GM18519 (cell line): ENCODE measurements around the gene PCDH9.
"Not testable (repeated sequence)": the region's sequence is repeated elsewhere in the genome, so short reads cannot be mapped to it uniquely, and the experiment has no call there.

Experiments used
- ATAC-seq: cut with Tn5 transposase; IDR thresholded peaks from one replicate; pipeline ENCODE4 v1.9.1; 2021; ENCODE audit warnings: mild to moderate bottlenecking, moderate library complexity; ENCODE audit not compliant: unreplicated experiment, low FRiP score

PCDH9 gene

DNA sequence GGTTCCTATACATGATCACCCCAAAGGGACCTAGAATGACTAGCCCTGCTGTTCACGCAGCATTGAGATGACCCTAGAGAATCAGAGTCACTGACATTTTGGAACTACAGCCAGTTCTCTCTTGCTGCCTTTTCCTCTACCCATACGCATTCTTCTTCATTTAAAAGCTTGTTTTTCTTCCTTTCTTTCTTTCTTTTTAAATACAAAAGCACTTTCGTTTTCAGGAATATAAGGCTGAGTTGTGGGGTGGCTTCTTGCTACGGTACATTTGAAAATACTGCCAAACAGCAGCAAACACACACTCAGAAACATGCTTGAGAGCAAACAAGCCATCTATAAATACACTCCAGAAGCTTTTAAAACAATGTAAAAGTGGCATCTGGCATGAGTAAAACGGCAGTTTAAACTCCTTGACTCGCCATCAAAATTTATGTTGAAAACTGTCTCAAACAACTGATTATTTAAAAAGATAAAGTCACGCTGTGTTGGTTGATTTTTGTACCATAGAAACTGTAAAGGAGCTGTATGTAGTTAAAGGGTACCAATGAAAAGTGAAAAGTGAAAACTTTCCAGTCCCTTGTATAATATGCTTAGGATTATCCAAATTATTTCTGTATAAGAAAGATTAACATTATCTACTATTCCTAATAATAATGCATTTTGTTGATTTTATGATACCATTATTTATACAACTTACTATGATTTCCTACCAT is 95.6 kb downstream of the PCDH9 start:
- no peak for ATAC-seq

DNA sequence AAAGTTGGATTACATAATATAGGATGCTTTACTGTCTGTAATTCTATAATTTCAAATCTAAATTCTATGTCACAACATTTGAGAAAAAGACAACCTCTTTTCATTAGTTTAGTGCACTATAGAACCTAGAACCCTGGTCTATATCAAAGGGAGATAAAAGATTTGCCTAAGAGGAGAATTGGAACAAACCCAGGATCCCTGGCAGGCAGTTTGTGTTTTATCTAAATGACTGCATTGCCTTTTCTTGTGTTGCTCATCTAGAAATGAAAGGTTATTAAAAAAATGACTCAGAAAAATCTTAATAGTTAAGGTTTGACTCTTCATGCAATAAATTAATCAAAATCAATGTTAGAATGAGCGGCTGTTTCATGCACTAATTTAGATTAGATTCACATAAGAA is 96.7 kb downstream of the PCDH9 start:
- ATAC-seq: no peak

DNA sequence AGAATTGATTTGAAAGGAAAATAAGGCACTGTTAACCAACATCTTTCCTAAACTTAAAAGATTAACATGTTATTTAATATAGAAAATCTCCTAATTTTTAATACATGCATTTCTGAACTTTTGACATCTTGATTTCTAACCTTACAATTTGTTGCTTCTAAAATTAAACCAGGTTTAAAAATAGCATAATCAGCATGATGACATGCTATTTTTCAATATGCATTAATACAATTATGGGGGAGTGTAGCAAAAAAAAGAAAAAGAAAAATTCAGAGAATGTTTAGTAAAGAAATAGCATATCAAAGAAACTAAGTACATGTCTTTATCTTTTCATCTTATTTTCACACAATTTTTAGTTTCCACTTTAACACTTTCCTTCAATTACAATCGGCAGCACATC is 98.7 kb downstream of the PCDH9 start:
- ATAC-seq: no peak

DNA sequence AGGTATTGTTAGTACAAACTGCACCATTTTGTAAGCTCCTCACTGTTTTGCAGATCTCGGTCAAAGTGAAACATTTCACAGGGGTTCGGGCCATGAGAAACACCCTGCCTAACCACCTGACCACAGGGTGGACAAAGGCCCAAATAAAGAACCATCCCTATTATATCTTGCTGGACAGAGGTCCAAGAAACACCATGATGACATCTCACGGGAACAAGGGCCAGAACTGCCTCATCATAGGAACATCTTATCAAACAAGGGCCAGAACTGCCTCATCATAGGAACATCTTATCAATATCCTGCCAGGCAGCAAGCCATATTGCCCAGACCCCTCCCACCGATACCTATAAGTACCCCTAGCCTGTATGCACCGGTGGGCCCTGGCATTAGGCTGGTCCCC is 99.7 kb downstream of the PCDH9 start:
- no peak for ATAC-seq

DNA sequence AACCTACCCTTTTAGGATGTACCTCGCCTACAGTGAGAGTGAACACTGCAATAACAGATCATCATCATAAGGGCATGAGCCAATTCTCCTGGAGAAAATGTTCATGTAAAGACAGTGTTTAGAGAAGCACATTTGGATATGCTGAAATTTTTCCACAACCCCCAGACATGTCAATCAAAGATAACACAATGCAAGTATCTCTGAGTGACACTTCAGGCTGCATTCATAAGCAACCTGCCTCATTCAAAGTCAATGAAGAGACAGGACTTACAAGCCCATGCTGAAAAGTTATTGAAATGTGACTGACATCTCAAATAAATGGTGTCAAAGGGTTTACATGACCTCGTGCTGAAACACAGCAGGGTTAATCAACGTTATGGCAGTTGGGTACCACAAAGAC is 102.0 kb downstream of the PCDH9 start:
- ATAC-seq: no peak

DNA sequence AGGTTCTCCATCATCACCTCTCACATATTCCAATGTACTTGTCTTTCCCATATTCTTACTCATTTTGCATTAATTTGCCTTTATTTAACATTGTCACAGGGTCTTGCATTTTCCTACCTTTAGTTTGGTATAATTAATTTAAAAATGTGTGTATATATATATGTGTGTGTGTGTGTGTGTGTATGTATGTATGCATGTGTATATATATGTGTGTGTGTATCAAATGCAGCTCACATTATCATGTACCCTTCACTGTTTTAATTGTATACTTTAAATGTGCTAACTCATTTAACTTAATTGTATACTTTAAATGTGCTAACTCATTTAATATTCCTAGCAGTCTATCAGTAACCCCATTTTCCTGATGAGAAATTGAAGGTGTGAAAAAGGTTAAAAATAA is 104.5 kb downstream of the PCDH9 start:
- ATAC-seq: no peak

DNA sequence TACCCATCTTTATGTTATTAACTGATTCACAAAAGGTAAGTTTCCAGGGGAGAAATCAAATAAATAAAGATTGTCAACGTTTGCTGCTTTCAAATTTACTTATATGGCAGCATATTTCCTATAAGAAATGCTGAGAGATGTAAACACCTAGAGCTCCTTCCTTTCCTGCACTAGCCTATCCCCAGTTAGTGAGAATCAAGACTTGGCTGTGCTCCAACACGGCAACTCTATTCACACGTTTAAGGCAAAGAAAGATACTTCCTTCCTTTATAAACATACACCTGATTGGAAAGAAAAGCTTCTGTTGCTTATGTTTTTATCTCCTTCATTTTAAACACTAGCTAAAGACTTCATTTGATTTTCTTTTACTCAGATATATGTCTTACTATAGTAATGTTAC is 107.0 kb downstream of the PCDH9 start:
- no peak for ATAC-seq

DNA sequence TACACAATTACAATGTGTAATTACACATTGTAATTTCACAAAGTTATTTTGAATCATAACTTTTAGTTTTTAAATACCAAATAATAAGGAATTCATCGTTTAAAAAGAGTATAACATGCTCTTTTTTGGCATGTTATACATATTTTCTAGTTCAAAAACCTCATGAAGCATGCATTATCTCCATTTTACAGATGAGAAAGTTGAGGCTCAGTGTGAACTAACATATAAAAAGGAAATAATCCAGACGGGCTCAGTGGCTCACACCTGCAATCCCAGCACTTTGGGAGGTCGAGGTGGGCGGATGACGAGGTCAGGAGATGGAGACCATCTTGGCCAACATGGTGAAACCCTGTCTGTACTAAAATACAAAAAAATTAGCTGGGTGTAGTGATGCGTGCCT is 107.9 kb downstream of the PCDH9 start:
- no peak for ATAC-seq

DNA sequence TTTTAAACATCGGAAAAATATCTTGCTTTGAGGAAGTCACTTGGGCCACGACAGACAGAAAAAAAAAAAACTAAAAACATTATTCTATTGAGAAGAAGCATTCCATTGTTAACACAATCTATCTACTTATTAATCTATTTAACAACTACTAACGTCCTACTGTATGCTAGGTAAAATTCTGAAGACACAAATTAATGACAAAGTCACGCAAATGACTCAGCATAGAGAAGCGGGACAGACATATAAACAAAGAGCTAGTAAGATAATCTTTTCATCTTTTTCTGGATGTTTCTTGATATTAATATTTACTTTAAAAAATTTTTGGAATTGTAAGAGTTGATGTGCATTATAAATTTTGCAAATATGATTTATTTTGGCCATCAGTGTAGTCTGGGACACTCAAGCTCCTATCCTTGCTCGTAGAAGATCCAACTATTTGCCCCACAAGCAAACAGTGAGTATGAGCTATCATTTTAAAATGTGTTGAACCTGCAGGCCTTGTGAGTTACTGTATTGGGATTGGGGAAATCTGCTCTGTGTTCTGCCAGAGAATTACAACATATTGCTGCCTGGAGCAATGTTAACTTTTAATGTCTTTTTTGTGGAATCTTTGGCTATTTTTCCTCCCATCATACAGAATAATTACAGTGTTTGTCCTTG is 109.1 kb downstream of the PCDH9 start:
- no peak for ATAC-seq

DNA sequence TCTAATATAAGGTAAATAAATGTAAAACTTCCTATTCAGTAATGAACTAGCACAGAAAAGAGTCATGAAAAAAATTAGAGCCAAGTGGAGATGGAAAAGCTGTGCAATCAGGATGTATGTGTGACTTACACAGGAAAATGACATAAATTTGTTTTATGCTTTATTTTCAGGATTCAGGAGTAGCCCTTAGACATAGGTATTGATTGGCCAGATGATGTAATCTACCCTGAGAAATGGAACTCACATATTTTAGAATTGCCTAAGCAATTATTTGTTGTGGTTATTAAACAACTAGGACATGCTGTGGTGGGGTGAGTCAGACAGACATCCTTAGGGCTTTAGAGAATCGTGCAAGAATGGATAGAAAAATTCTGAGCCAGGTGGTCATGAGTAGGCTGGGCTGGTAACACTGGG is 110.6 kb downstream of the PCDH9 start:
- no peak for ATAC-seq

DNA sequence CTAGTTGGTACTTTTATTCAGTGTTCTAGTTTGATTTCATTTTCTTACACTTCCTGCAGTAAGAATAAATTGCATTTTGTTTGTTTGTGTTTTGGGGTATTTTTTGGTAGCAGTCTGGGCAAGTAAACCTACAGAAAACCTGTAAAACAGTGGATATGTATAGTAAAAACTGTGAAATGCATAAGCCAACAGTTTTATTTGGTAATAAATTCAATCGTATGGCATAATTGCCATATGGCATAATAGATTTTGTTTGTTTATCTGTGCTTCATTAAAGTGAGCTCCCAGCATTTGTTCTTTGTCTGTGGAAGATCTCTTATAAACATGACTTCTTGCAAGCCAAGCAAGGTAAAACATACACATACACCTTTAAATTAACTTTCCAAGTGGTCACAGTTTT is 111.9 kb downstream of the PCDH9 start:
- no peak for ATAC-seq

DNA sequence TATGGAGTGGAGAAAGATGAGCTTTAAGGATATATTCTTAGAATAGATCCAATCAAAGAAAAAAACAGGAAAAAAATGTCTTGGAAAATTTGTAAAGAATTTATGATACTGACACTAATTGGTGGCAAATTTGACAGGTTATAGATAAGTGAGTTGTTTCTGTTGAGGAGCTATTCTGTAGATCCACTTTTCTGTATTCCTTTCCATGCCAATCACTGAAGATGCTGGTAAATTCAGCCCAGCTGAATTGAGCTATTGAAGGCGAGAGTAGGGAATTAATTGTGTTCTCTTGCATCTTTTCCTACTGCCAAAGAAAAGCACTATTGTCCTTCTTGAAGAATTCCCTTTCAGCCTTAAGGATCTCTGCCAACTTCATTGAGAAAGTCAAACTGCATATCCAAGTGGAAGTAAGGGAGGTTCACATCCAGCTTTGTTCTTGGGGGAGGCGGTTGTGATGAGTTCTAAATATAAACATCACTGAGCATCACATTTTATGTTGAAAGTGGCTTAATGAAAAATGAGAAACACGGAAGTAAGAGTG is 113.1 kb downstream of the PCDH9 start:
- no peak for ATAC-seq

DNA sequence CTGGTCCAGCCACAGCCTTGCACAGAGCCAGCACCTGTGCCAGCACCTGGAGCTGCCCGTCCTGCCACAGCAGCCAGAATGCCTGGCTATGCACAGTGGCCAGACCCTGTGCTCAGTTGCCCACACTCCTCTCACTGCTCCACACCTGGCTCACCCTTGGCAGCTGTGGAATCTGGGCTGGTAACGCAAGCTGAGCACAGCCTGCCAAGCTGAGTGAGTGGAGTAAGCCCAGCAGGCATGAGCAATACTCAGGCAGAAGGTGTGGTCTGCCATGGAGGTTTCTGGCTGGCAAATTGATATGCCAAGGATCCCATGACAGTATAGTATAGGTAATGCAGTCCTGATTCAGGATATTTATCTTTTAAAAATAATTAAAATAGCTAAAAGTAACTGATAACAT is 122.2 kb downstream of the PCDH9 start:
- ATAC-seq: no peak

DNA sequence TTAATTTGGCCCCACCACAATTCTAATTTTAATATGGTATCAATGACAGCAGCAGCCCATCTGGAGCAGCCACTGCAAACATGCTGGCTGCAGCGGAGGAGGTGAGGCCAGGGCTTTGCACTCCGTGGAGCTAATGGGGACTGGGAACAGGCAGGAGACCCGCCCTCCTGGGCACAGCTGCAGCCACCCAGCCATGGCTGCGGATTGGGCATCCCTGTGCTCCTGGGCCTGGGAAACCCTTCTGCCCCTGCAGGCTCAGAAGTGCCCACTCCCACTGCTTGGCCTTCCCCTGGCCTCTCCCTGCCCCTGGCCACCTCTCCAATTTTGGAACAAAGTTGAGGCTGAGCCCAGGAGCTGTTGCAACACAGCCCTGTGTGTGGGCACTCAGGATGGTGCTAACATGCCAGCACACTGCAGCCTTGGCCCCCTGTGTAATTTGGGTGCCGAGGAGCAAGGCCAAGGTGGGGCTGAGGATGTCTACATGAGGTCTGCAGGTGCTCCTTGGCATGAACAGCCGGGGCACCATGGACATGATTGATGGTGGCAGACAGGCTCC is 123.6 kb downstream of the PCDH9 start:
- no peak for ATAC-seq

DNA sequence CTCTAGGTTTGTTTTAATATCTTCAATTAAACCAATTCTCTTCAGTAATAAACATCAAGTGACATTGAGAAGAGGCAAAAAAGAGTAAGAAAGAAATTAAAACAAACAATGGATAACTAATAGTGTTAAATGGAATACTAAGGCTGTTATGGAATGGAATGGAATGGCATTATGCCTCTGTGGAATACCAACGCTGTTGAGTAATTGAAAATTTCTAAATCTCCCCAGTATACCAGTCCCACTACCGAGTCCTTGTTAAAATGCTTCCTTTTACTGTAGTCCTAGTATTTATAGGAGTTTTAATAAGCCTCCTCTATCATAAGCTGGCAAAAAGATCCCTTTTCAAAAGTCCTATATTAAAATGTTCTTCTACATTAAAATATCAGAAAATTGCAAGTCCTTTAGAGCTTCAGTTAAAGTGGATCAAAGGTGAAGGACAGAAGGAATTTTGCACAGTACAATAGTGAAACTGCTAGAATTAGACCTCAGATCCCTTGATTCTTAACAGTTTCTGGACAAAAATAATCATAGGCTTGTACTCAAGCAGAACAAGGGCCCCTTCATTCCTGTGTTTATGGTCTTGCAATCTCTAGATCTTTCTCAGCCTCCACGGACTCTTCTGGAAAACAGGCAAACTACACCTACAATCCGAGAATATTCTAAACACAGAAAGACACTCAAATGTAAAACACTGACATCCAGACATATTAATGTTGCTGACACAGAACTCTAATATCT is 128.2 kb downstream of the PCDH9 start:
- no peak for ATAC-seq

DNA sequence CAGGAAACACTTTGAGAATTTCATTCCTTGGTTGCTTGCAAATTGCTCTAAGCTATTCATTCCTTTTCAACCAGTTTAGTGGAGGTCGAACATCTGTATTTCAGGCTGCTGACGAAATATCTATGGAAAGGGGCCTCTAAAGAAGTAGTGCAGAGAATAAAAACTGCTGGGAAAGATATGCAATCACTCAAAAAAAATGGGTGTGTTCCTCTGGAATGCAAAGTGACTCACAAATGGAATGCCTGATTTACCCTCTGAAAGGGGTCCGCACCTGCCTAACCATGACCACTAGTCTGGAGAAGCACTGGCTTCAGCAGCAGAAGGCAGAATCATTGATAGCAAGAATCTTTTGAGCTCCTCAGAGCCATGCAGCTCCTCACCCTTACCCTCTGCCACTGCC is 129.4 kb downstream of the PCDH9 start:
- no peak for ATAC-seq

DNA sequence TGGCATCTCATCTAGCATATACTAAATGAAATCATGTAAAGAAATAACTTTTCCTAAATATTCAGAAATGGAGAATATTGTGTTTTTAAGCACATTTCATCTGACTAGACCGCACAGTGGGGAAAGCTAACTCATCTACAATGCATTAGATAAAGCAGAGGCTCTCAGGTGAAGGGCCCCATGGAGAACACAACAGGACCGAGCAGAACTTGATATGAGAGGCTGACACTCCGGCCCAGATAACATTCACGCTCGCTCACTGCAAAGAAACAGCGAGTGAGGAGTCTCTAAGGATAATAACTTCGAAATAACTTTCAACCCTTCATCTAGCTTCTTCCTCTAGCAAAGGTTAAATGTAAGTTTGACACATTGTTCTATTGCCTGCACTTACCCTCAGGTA is 130.6 kb downstream of the PCDH9 start:
- ATAC-seq: no peak

DNA sequence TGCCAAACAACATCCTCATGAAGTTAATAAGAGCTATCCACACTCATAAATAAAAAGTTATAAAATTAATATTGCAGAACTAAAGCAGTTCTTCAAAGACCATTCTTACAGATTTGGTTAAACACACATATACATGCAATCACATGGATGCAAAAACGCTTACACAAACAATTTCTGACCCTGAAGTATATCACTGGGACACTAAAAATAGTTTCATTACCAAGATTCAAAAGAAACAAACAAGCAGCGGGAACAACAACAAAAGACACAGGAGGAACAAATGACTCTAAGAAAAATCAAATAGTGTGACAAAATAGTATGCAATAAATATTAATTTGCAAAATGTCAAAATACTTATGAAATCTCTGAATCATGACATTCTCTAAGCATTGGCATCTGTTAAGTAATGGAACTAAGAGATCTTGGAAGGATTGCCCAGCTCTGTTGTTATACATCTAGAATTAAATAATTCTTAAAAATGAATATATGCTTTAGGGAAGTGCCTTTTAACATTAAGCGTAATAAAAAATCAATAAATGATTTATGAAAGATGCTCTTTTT is 132.2 kb downstream of the PCDH9 start:
- no peak for ATAC-seq

DNA sequence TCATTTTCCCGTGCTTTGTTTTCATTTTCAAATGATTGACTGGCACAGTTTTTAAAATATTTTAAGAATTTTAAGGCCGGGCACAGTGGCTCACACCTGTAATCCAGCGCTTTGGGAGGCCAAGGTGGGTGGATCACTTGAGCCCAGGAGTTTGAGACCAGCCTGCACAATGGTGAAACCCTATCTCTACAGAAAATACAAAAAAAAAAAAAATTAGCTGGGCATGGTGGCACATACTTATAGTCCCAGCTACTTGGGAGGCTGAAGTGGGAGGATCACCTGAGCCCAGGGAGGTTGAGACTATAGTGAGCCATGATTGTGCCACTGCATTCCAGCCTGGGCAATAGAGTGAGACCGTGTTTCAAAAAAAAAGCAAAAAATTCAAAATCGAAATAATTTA is 133.2 kb downstream of the PCDH9 start:
- not testable (repeated sequence) for ATAC-seq

DNA sequence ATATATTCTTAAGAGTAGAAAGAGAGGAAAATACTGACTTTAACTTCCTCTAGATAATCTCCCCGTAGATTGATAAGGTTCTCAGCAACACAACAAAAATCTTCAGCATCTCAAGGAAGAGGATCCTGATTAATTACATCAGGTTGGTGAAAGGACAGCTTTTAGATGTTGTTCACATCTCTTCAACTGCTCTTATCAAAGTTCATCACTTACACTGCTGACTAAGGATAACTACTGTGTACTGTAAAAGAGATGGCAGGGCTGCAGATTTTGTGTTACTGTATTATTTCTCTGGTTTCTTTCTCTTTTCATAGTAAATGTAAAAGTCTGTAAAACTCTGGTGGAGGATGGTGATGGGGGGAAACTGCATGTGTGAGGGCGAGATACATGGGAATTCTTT is 133.7 kb downstream of the PCDH9 start:
- no peak for ATAC-seq

DNA sequence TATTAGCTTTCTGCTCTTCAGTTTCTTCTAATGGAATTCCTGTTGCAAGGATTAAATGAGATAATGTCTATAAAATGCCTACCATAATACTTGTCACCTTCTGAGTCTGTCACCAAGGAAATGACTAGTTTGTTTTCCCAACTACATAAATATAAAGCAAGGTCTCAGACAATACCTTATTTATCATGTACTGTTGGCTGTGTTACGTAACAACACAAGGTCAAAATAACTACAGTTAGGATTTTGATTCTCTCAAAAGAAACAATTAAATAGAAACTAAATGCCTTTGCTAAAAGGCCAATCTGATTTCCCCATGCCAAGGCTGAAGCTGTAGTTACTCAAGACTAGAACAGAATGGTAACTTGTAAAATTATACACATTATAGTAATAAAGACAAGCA is 134.5 kb downstream of the PCDH9 start:
- no peak for ATAC-seq
